IMR-90 (cell line): ENCODE data around the gene EDN2. TPM values are rescaled to one million over a fixed set of nuclear protein-coding genes. Genes with fewer than 3 reads are reported as not detected.

Source experiments
- ATAC-seq: fragments of 200-7000 bp; cut with Tn5 transposase; 2 replicates; pipeline ENCODE4 v1.9.1; 2020; ENCODE audit warnings: low read depth, mild to moderate bottlenecking, moderate library complexity
- BruUV-seq: library from RNA; stranded (reverse); fragments of 400-500 nt; replicated peaks from 2 replicates; lab custom pipeline; 2021; lab: Mats Ljungman, UMichigan
- CTCF ChIA-PET: fragments of 300-600 bp; formaldehyde crosslinking; extraction: SDS; loops from one replicate; lab custom pipeline; 2021; ENCODE audit warnings: antibody characterized with exemption; lab: Yijun Ruan, JAX
- POLR2A ChIA-PET: fragments of 300-600 bp; sonication (Branson Sonifier 250); formaldehyde crosslinking; loops from one replicate; lab custom pipeline; 2022; ENCODE audit warnings: antibody characterized with exemption; ENCODE audit not compliant: unreplicated experiment; lab: Charles Lee
- DNase-seq: peaks from one replicate; pipeline ENCODE4 v3.0.0; 2013
- H2AFZ ChIP-seq: replicated peaks from 2 replicates; pipeline ENCODE3; 2013; ENCODE audit warnings: low read length, mild to moderate bottlenecking; ENCODE audit not compliant: poor library complexity
- H2AK5ac ChIP-seq: 2 replicates; pipeline ENCODE4 v1.6.1; 2013; ENCODE audit warnings: low read depth, low read length, inconsistent platforms
- H2AK9ac ChIP-seq: replicated peaks from 2 replicates; pipeline ENCODE3; 2013; ENCODE audit warnings: mild to moderate bottlenecking, low read depth, low read length, moderate library complexity; ENCODE audit not compliant: poor library complexity
- H2BK120ac ChIP-seq: 2 replicates; pipeline ENCODE4 v1.6.1; 2013; ENCODE audit warnings: low read depth, low read length, inconsistent platforms
- H2BK15ac ChIP-seq: 3 replicates; pipeline ENCODE4 v1.6.1; 2013; ENCODE audit warnings: low read depth, low read length, inconsistent platforms
- H2BK20ac ChIP-seq: 2 replicates; pipeline ENCODE4 v1.6.1; 2013; ENCODE audit warnings: low read depth, mild to moderate bottlenecking, inconsistent platforms, low read length, moderate library complexity
- H2BK5ac ChIP-seq: 2 replicates; pipeline ENCODE4 v1.6.1; 2013; ENCODE audit warnings: mild to moderate bottlenecking, low read depth, low read length, inconsistent platforms; ENCODE audit not compliant: poor library complexity, severe bottlenecking
- H3K14ac ChIP-seq: replicated peaks from 2 replicates; pipeline ENCODE4 v1.6.1; 2013; ENCODE audit warnings: low read depth, low read length, inconsistent platforms
- H3K18ac ChIP-seq: 2 replicates; pipeline ENCODE4 v1.6.1; 2013; ENCODE audit warnings: low read depth, low read length, control low read depth
- H3K23ac ChIP-seq: 2 replicates; pipeline ENCODE4 v1.6.1; 2013; ENCODE audit warnings: low read depth, low read length, inconsistent platforms
- H3K27ac ChIP-seq: 2 replicates; pipeline ENCODE4 v1.5.1; 2013; ENCODE audit warnings: mild to moderate bottlenecking, control low read depth, low read length; ENCODE audit not compliant: insufficient read depth
- H3K27me3 ChIP-seq: 2 replicates; pipeline ENCODE4 v1.6.1; 2013; ENCODE audit warnings: low read length; ENCODE audit not compliant: control insufficient read depth, insufficient read depth
- H3K36me3 ChIP-seq: 2 replicates; pipeline ENCODE4 v1.6.1; 2013; ENCODE audit warnings: low read length, mixed read lengths; ENCODE audit not compliant: control insufficient read depth, insufficient read depth
- H3K4ac ChIP-seq: 2 replicates; pipeline ENCODE4 v1.6.1; 2013; ENCODE audit warnings: low read depth, low read length, inconsistent platforms
- H3K4me1 ChIP-seq: 2 replicates; pipeline ENCODE4 v1.6.1; 2013; ENCODE audit warnings: low read length, mixed read lengths; ENCODE audit not compliant: control insufficient read depth, insufficient read depth
- H3K4me2 ChIP-seq: 2 replicates; pipeline ENCODE4 v1.6.1; 2013; ENCODE audit warnings: low read depth, mild to moderate bottlenecking, control low read depth, low read length, moderate library complexity
- H3K4me3 ChIP-seq: 2 replicates; pipeline ENCODE4 v1.5.1; 2013; ENCODE audit warnings: low read depth, mild to moderate bottlenecking, control low read depth, low read length, moderate library complexity; ENCODE audit not compliant: insufficient read depth
- H3K56ac ChIP-seq: 2 replicates; pipeline ENCODE4 v1.6.1; 2013; ENCODE audit warnings: low read length, inconsistent platforms; ENCODE audit not compliant: insufficient read depth; ENCODE audit errors: extremely low read depth
- H3K79me1 ChIP-seq, 2 experiments: 2 replicates each; pipeline ENCODE4 v1.6.1; 2013; ENCODE audit warnings: low read length in 2 of 2, inconsistent platforms in 1 of 2, low read depth in 1 of 2
- H3K9ac ChIP-seq: 2 replicates; pipeline ENCODE4 v1.6.1; 2013; ENCODE audit warnings: low read depth, low read length, control low read depth
- H3K9me1 ChIP-seq: 2 replicates; pipeline ENCODE4 v1.6.1; 2013; ENCODE audit warnings: low read length, inconsistent platforms; ENCODE audit not compliant: insufficient read depth
- H3K9me3 ChIP-seq: 2 replicates; pipeline ENCODE4 v1.6.1; 2013; ENCODE audit warnings: low read length; ENCODE audit not compliant: control insufficient read depth, insufficient read depth
- H4K20me1 ChIP-seq: 2 replicates; pipeline ENCODE4 v1.6.1; 2013; ENCODE audit warnings: low read length, inconsistent platforms; ENCODE audit not compliant: insufficient read depth
- H4K5ac ChIP-seq: 2 replicates; pipeline ENCODE4 v1.6.1; 2013; ENCODE audit warnings: mild to moderate bottlenecking, low read depth, low read length, control low read depth
- H4K8ac ChIP-seq, 2 experiments: 2 replicates each; pipeline ENCODE4 v1.6.1; 2013; ENCODE audit warnings: low read depth in 2 of 2, low read length in 2 of 2, control low read depth in 1 of 2, inconsistent platforms in 1 of 2
- H4K91ac ChIP-seq: 2 replicates; pipeline ENCODE4 v1.6.1; 2013; ENCODE audit warnings: low read depth, low read length, inconsistent platforms; ENCODE audit not compliant: insufficient read depth
- MAFK ChIP-seq: IDR thresholded peaks from 2 replicates; pipeline ENCODE4 v1.6.1; 2012; ENCODE audit warnings: low read depth, low read length, improper control_type of control experiment
- RCOR1 ChIP-seq: IDR thresholded peaks from 2 replicates; pipeline ENCODE4 v1.6.1; 2012; ENCODE audit warnings: mild to moderate bottlenecking, low read length, improper control_type of control experiment; ENCODE audit not compliant: insufficient replicate concordance
- WGBS, 2 experiments: methylation state at CpG; one replicate each; pipeline versions ENCODE4 v1.1.5 to v1.1.7; 2013; ENCODE audit warnings: missing lambda C conversion rate in 2 of 2; ENCODE audit not compliant: insufficient read length in 1 of 2; ENCODE audit errors: extremely low coverage in 2 of 2; 5-methylcytosine and 5-hydroxymethylcytosine counted together
- dilution Hi-C: fragments of 300-500 bp; cut with HindIII; formaldehyde crosslinking; loops from one replicate; pipeline ENCODE4 v1.14.3; 2018; ENCODE audit warnings: low sequenced_read_pairs; ENCODE audit not compliant: unreplicated experiment
- in situ Hi-C: fragments of 300-500 bp; cut with MboI; formaldehyde crosslinking; loops from 3 replicates; pipeline ENCODE4 v1.14.3; 2019; ENCODE audit warnings: low sequenced_read_pairs, inconsistent platforms, mixed read lengths
- intact Hi-C: fragments of 100-400 bp; cut with micrococcal nuclease; formaldehyde crosslinking; loops from 2 replicates; pipeline ENCODE4 v1.10.0; 2022
- polyA plus RNA-seq, 3 experiments: library from polyadenylated mRNA; depleted of rRNA; stranded (reverse); fragments of >200 nt; gene quantifications; 2 replicates each; pipeline ENCODE4 v1.2.3, GENCODE V29; 2012; ENCODE audit warnings: low replicate concordance in 1 of 3
- total RNA-seq: library from RNA; depleted of rRNA; stranded (reverse); fragments of >200 nt; gene quantifications from 2 replicates; pipeline ENCODE4 v1.2.3, GENCODE V29; 2012

EDN2 gene
- total and polyA plus RNA-seq, 2 of the 4 experiments (the other 2 are of a cell fraction) = 0.27 TPM; not detected in 1

DNA sequence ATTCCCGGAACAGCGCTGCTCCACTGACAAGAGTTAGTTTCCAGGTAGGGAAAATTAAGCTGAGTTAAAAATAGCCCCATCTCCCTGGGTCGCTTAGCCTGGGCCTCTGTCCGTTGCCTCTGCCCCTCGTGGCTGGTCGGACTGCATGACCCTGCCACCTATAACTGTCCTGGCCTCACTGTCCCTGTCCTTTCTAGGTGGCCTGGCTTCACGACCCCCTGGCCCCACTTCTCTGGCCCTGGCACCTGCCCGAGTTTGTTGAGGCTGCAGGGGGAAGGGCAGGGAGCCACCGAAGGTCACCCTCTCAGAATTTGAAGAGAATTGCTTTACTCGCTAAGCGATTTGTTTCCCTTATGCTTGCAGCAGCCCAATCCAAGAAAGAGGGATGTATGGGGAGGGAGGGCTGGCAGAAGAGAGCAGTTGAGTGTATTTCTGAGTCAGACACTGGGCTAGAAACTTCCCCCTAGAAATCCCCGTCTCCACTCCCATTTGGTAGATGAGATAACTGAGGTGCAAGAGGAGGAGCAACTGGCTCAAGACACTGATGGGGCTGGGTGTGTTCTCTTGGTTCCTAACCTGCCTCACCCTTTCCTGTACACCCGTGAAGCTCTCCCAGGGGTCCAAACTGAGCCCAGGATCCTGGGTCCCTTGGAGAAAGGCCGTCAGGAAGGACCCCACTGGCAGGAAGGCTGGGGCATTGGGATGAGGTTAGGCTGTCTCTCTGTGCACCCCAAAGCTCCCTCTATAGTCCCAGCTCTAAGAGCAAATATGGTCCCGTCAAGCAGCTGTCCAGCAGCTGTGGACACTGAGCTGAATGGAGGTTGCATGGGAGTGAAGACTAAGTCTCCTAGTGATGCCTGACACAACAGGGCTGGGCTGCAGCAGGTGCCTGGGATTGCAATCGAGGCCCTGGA is 2.9 kb upstream of the EDN2 start:
- Histone ChIP-seq H3K36me3 (no peaks in the 10 kb centered on the region), H4K91ac (peak overlapping the region; percentile 83), H2BK15ac (0 out of 3 replicates have a peak overlapping the region, but pooled peaks have one; percentile 34), H2AK5ac (peak overlapping the region; percentile 80), H2AFZ (peak overlapping the region; percentile 84), H2BK120ac (peak overlapping the region; percentile 91), H3K18ac (no peak overlapping the region; the same call in 1 of the 2 replicates), H3K79me1 (no peaks in the 10 kb centered on the region), H3K4ac (peak overlapping the region; percentile 74), H2AK9ac (peak overlapping the region; percentile 80), H3K4me1 (peaks cover 33% of the 10 kb centered on the region), H2BK5ac (peak overlapping the region; percentile 56), H3K9ac (no peak overlapping the region), H3K27me3 (no peaks in the 10 kb centered on the region), H3K4me3 (no peak overlapping the region), H3K9me3 (no peaks in the 10 kb centered on the region), H3K23ac (peak overlapping the region; percentile 56), H3K9me1 (peaks cover 23% of the 10 kb centered on the region), H3K14ac (peak overlapping the region; percentile 68), H4K8ac (peak overlapping the region; percentile 63 to 74; a peak in 3 of 4 replicates), H3K4me2 (peak overlapping the region; percentile 16), H3K27ac (0 out of 2 replicates have a peak overlapping the region, but pooled peaks have one; percentile 51), H3K56ac (peak overlapping the region; percentile 61; the same call in 1 of the 2 replicates), H4K20me1 (no peaks in the 10 kb centered on the region), H4K5ac (no peak overlapping the region; the same call in 1 of the 2 replicates), H2BK20ac (peak overlapping the region; percentile 85)
- ChIA-PET POLR2A (interaction anchor here (0.5 kb wide), 1 partner anchor 1334 kb away, joined by 3 read pairs; no protein-coding TSS in a partner anchor), CTCF (no interaction called here)
- ATAC-seq (peak; percentile 13), DNase-seq (peak; percentile 59)
- intact Hi-C loops = no loop called here
- dilution Hi-C loops = no loop called here
- TF ChIP-seq RCOR1 = peak; percentile 62
- TF ChIP-seq MAFK = no peak
- no TSS peak for BruUV-seq
- in situ Hi-C loops = no loop called here
- WGBS, 2 experiments = 40% methylated on average over 1 of the region's 16 CpGs; no CpG with 5 or more reads in 1 of the 2 experiments
